Mesothelial cell of epicardium (in vitro differentiated cells): ENCODE measurements around the gene SNAP47. TPM values are rescaled to one million over a fixed set of nuclear protein-coding genes. Genes with fewer than 3 reads are reported as not detected.

ENCODE experiments used
- DNase-seq, 2 experiments: peaks; one replicate each; pipeline ENCODE4 v3.0.0; 2021; ENCODE audit warnings: low spot score in 2 of 2; ENCODE audit not compliant: unreplicated experiment in 2 of 2
- H3K27ac Mint-ChIP-seq: 2 replicates; pipeline ENCODE4 v1.8.0; 2021; ENCODE audit warnings: mixed read lengths
- H3K27me3 Mint-ChIP-seq: 2 replicates; pipeline ENCODE4 v1.8.0; 2021; ENCODE audit warnings: low read depth, mixed read lengths
- H3K36me3 Mint-ChIP-seq: 2 replicates; pipeline ENCODE4 v1.8.0; 2021; ENCODE audit warnings: mixed read lengths
- H3K4me1 Mint-ChIP-seq: 2 replicates; pipeline ENCODE4 v1.8.0; 2021; ENCODE audit warnings: mixed read lengths
- H3K4me3 Mint-ChIP-seq: 2 replicates; pipeline ENCODE4 v1.8.0; 2021; ENCODE audit warnings: mild to moderate bottlenecking, moderate library complexity, mixed read lengths
- H3K9me3 Mint-ChIP-seq: 2 replicates; pipeline ENCODE4 v1.8.0; 2021; ENCODE audit warnings: mixed read lengths
- CTCF ChIP-seq: fragments of 200-600 bp; sonication (generic); IDR thresholded peaks from one replicate; pipeline ENCODE4 v1.5.0; 2021; ENCODE audit warnings: antibody characterized with exemption; ENCODE audit not compliant: unreplicated experiment
- total RNA-seq: library from RNA; stranded (reverse); gene quantifications from 3 replicates; pipeline ENCODE4 v1.2.1, GENCODE V29; 2021

The SNAP47 gene
- total RNA-seq, 1 donor from 2014 or later = 42.6 TPM

GRCh38 chr1:227787513-227788270, 52.5 kb downstream of the SNAP47 start:
- Mint-ChIP-seq H3K4me3 (peak overlapping the region; percentile 78), H3K36me3 (no peaks in the 10 kb centered on the region), H3K27ac (peak overlapping the region; percentile 76), H3K4me1 (peaks cover 40% of the 10 kb centered on the region), H3K27me3 (peaks cover 15% of the 10 kb centered on the region), H3K9me3 (no peaks in the 10 kb centered on the region)
- peak; percentile 80 to 89 for DNase-seq
- no peak for TF ChIP-seq CTCF

DNA sequence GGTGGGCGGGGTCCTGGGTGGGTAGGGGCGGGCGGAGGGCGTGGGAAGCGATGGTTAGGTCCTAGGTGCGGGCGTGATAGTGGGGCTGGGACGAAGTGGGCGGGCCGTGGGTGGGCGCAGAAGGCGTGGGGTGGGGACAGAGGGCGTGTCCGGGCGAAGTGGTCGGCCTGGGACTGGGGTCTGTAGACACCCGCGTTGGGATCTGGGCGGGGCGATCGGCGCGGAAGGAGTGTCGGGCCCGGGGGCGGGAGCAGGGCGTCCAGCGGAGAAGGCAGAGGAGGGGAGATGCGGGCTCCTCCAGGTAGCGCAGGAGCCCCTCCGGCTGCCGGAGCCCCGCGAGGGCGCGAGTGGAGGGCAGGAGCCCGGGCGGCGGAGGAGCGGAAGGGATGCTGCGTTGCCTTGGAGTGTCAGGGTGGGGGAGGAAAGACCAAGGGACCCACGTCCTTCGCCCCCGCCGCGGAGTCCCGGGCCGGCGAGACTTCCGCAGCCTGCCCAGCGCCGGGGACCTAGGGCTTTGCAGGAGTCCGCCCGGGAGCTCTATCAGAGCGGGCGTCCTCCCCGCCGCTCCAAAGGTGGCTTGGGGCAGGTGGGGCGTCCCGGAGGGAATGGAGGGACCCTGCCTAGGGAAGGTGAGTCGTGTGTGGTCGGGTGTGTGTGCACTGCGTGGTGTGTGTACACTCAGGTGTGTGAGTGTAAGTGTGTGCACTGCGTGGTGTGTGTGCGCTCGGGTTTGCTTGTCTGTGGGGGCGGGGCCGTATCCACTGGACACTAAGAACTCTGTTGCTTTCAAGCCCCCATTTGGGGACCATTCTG, 53.2 kb downstream of the SNAP47 start:
- H3K4me3 Mint-ChIP-seq = peak overlapping the region; percentile 78
- no peaks in the 10 kb centered on the region for H3K36me3 Mint-ChIP-seq
- DNase-seq = peak; percentile 69 to 85
- no peak for TF ChIP-seq CTCF
- peaks cover 15% of the 10 kb centered on the region for H3K27me3 Mint-ChIP-seq
- H3K27ac Mint-ChIP-seq = peak overlapping the region; percentile 71
- no peaks in the 10 kb centered on the region for H3K9me3 Mint-ChIP-seq
- peaks cover 46% of the 10 kb centered on the region for H3K4me1 Mint-ChIP-seq

GRCh38 chr1:227789084-227790033, 54.1 kb downstream of the SNAP47 start:
- TF ChIP-seq CTCF = no peak
- peak overlapping the region; percentile 78 for H3K4me3 Mint-ChIP-seq
- H3K9me3 Mint-ChIP-seq = no peaks in the 10 kb centered on the region
- peak overlapping the region; percentile 71 for H3K27ac Mint-ChIP-seq
- peaks cover 55% of the 10 kb centered on the region for H3K4me1 Mint-ChIP-seq
- peak in 1 of 2 experiments; percentile 51 for DNase-seq
- H3K27me3 Mint-ChIP-seq = peaks cover 15% of the 10 kb centered on the region
- no peaks in the 10 kb centered on the region for H3K36me3 Mint-ChIP-seq

DNA sequence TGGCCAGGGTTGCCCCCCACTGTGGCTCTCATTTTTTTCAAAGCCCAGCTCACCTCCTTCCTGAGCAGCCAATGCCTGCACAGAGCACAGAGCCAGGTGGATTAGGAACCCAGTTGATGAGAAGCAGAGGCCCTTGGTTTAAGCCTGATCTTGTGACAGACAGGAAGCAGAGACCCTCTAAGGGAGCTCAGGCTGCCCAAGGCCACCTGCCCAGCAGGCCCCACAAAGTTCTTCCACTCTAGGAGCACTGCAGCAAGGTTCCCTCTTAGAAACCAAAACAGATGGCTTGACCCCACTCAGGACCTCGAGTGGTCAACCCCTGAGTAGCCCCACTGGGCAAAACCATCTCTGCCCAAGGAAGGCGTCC, 54.8 kb downstream of the SNAP47 start:
- DNase-seq = no peak
- Mint-ChIP-seq H3K27me3 (peaks cover 15% of the 10 kb centered on the region), H3K4me3 (no peak overlapping the region), H3K4me1 (peaks cover 61% of the 10 kb centered on the region), H3K27ac (no peak overlapping the region), H3K9me3 (no peaks in the 10 kb centered on the region), H3K36me3 (no peaks in the 10 kb centered on the region)
- no peak for TF ChIP-seq CTCF

- H3K4me1 Mint-ChIP-seq = peaks cover 63% of the 10 kb centered on the region
- no peaks in the 10 kb centered on the region for H3K36me3 Mint-ChIP-seq
- no peak for DNase-seq
- no peak overlapping the region for H3K4me3 Mint-ChIP-seq
- TF ChIP-seq CTCF = no peak
- peaks cover 10% of the 10 kb centered on the region for H3K27me3 Mint-ChIP-seq
- no peaks in the 10 kb centered on the region for H3K9me3 Mint-ChIP-seq
- peak overlapping the region; percentile 36 for H3K27ac Mint-ChIP-seq
Observed at GRCh38 chr1:227790868-227791267, 55.6 kb downstream of the SNAP47 start.
